ENCODE results near the gene MME.

Gene MME

DNA sequence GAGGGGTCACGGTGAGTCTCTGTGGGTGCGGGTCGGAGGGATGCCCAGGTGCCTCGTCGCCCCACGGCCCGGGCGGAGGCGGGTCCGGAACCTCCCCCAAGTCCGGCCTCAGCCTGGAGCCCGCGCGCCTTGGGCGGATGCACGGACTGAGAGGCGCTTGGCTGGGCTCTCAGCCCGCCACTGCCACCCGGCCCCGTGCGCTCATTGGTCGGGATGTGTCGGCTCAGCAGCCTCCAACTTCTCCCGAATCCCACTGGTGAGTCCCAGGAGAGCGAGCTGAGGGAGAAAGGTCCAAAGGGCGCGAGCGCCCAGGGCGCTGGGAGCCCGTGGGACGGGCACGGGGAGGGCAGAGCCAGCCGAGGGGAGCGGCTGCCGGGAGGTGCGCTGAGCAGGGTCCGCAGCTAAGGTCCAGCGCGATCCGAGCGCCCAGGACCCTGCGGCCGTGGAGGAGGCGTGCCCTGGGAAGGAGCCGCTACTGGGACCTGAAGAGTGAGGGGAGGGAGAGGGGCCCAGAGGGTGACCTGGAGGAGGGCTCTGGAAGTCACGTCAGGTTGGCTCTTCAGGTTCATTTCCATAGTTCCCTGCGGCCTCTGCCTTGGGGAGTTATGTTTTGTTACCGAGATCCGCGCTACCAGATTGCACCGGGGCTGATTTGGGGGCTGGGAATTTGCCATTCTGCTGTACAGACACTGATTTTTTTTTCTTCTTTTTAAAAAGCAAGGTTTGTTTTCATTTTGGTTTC lies at the start of gene MME:
Gene MME, plus strand, starts transcription at position 574 of the 742 bp plus-strand sequence. CDS start 3,849 bp downstream, outside the sequence.
- Mint-ChIP-seq H3K9me3 (peaks cover 4% of the 10 kb centered on the region), H3K4me1 (ENCODE audit: low read depth) (peaks cover 14% of the 10 kb centered on the region), H3K36me3 (ENCODE audit: low read depth) (no peaks in the 10 kb centered on the region), H3K27ac (no peak within 1 kb of the TSS), H3K27me3 (peaks cover 50% of the 10 kb centered on the region), H3K4me3 (peak within 1 kb of the TSS; percentile 54)

DNA sequence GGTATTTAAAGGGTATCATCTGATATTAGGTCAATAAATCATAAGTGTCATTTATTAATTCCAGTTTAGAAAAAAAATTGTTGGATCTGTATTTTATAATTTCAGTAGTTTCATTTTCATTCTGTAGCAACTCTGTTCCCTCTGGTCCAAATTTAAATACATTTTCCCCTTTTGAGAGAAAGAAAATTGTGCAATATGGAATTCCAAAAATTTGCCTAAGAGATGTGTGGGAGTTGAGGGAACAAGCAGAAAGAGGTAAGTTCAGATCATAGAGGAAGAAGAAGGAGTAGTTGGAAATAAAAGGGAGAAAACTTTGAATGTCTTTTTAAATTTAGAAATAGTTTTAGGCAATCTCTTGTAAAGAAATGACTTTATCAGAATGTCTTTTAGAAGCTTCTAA lies 48.9 kb upstream of the MME start:
- peaks cover 9% of the 10 kb centered on the region for H3K9me3 Mint-ChIP-seq
- H3K36me3 Mint-ChIP-seq (ENCODE audit: low read depth) = no peaks in the 10 kb centered on the region
- H3K27me3 Mint-ChIP-seq = no peaks in the 10 kb centered on the region
- no peaks in the 10 kb centered on the region for H3K4me1 Mint-ChIP-seq (ENCODE audit: low read depth)
- H3K4me3 Mint-ChIP-seq = no peak overlapping the region
- H3K27ac Mint-ChIP-seq = no peak overlapping the region

GRCh38 chr3:155032918-155033317 lies 47.2 kb upstream of the MME start:
- H3K9me3 Mint-ChIP-seq = peaks cover 15% of the 10 kb centered on the region

GRCh38 chr3:155034786-155035185 lies 45.3 kb upstream of the MME start:
- H3K27ac Mint-ChIP-seq = no peak overlapping the region
- peaks cover 10% of the 10 kb centered on the region for H3K9me3 Mint-ChIP-seq
- H3K36me3 Mint-ChIP-seq (ENCODE audit: low read depth) = no peaks in the 10 kb centered on the region
- no peaks in the 10 kb centered on the region for H3K27me3 Mint-ChIP-seq
- H3K4me3 Mint-ChIP-seq = no peak overlapping the region
- H3K4me1 Mint-ChIP-seq (ENCODE audit: low read depth) = no peaks in the 10 kb centered on the region

More at GRCh38 chr3:155032918-155033317, 47.2 kb upstream of the MME start:
- H3K36me3 Mint-ChIP-seq (ENCODE audit: low read depth) = no peaks in the 10 kb centered on the region
- H3K27me3 Mint-ChIP-seq = no peaks in the 10 kb centered on the region
- H3K4me3 Mint-ChIP-seq = no peak overlapping the region
- no peaks in the 10 kb centered on the region for H3K4me1 Mint-ChIP-seq (ENCODE audit: low read depth)
- H3K27ac Mint-ChIP-seq = no peak overlapping the region

DNA sequence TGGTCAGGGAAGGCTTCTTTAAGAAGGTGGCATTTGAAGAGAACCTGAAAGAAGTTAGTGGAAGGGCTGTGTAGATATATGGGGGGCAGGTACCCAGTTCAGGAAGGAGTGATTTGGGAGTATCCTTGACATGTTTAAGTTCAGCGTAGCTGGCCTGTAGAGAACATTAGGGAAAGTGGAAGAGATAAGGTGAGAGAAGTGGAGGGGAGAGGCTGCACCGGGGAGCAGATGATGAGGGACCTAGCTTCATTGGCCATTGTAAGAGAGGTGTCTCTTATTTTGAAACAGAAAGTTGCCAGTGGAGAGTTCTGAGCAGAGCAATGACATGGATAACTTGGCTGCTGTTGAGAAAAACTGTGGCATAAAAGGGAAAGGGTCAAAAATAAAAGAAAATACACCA lies 44.6 kb upstream of the MME start:
- Mint-ChIP-seq H3K27me3 (no peaks in the 10 kb centered on the region), H3K27ac (no peak overlapping the region), H3K9me3 (peaks cover 9% of the 10 kb centered on the region), H3K4me3 (no peak overlapping the region), H3K4me1 (ENCODE audit: low read depth) (no peaks in the 10 kb centered on the region), H3K36me3 (ENCODE audit: low read depth) (no peaks in the 10 kb centered on the region)

GRCh38 chr3:155037508-155038202 lies 42.5 kb upstream of the MME start:
- no peaks in the 10 kb centered on the region for H3K4me1 Mint-ChIP-seq (ENCODE audit: low read depth)
- no peaks in the 10 kb centered on the region for H3K27me3 Mint-ChIP-seq
- no peak overlapping the region for H3K4me3 Mint-ChIP-seq
- H3K27ac Mint-ChIP-seq = no peak overlapping the region
- H3K9me3 Mint-ChIP-seq = peaks cover 6% of the 10 kb centered on the region
- H3K36me3 Mint-ChIP-seq (ENCODE audit: low read depth) = no peaks in the 10 kb centered on the region

- no peaks in the 10 kb centered on the region for H3K36me3 Mint-ChIP-seq (ENCODE audit: low read depth)
- H3K27me3 Mint-ChIP-seq = no peaks in the 10 kb centered on the region
- H3K27ac Mint-ChIP-seq = no peak overlapping the region
- peaks cover 6% of the 10 kb centered on the region for H3K9me3 Mint-ChIP-seq
- H3K4me1 Mint-ChIP-seq (ENCODE audit: low read depth) = no peaks in the 10 kb centered on the region
- no peak overlapping the region for H3K4me3 Mint-ChIP-seq
Measured at GRCh38 chr3:155038203-155038554, 41.9 kb upstream of the MME start.

- no peaks in the 10 kb centered on the region for H3K36me3 Mint-ChIP-seq (ENCODE audit: low read depth)
- H3K4me1 Mint-ChIP-seq (ENCODE audit: low read depth) = no peaks in the 10 kb centered on the region
- H3K27me3 Mint-ChIP-seq = no peaks in the 10 kb centered on the region
- no peak overlapping the region for H3K27ac Mint-ChIP-seq
- H3K4me3 Mint-ChIP-seq = no peak overlapping the region
- peaks cover 9% of the 10 kb centered on the region for H3K9me3 Mint-ChIP-seq
Measured at GRCh38 chr3:155046935-155047334, 33.2 kb upstream of the MME start.

- H3K4me3 Mint-ChIP-seq = no peak overlapping the region
- no peaks in the 10 kb centered on the region for H3K36me3 Mint-ChIP-seq (ENCODE audit: low read depth)
- H3K9me3 Mint-ChIP-seq = peaks cover 11% of the 10 kb centered on the region
- H3K4me1 Mint-ChIP-seq (ENCODE audit: low read depth) = no peaks in the 10 kb centered on the region
- no peaks in the 10 kb centered on the region for H3K27me3 Mint-ChIP-seq
- H3K27ac Mint-ChIP-seq = no peak overlapping the region
Measured at GRCh38 chr3:155047672-155048071, 32.4 kb upstream of the MME start.

GRCh38 chr3:155049959-155050358 lies 30.2 kb upstream of the MME start:
- H3K9me3 Mint-ChIP-seq = peaks cover 19% of the 10 kb centered on the region
- H3K27ac Mint-ChIP-seq = no peak overlapping the region
- no peak overlapping the region for H3K4me3 Mint-ChIP-seq
- no peaks in the 10 kb centered on the region for H3K27me3 Mint-ChIP-seq
- H3K4me1 Mint-ChIP-seq (ENCODE audit: low read depth) = no peaks in the 10 kb centered on the region
- H3K36me3 Mint-ChIP-seq (ENCODE audit: low read depth) = no peaks in the 10 kb centered on the region

- Mint-ChIP-seq H3K4me3 (no peak overlapping the region), H3K27ac (no peak overlapping the region), H3K4me1 (ENCODE audit: low read depth) (no peaks in the 10 kb centered on the region), H3K36me3 (ENCODE audit: low read depth) (no peaks in the 10 kb centered on the region), H3K9me3 (peaks cover 19% of the 10 kb centered on the region), H3K27me3 (no peaks in the 10 kb centered on the region)
Measured at GRCh38 chr3:155052470-155052869, 27.6 kb upstream of the MME start.

DNA sequence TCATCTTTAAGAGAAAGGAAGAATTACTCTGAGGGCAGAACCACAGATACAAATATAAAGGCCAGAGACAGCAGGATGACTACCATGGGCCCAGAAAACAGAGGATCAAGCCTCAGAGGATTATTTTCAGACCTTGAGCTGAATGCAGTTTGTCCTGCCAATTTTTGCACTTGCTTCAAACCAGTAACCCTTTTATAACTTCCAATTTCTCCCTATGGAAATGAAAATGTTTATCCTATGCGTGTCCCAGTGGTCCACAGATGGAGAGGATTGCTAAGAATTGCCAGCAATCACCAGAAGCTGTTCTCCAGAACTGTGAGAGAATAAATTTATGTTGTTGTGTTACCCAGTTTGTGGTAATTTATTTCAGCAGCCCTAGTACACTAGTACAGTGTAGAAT lies 26.4 kb upstream of the MME start:
- Mint-ChIP-seq H3K4me3 (no peak overlapping the region), H3K27ac (no peak overlapping the region), H3K27me3 (no peaks in the 10 kb centered on the region), H3K36me3 (ENCODE audit: low read depth) (no peaks in the 10 kb centered on the region), H3K4me1 (ENCODE audit: low read depth) (no peaks in the 10 kb centered on the region), H3K9me3 (peaks cover 19% of the 10 kb centered on the region)

GRCh38 chr3:155064920-155065319 lies 15.2 kb upstream of the MME start:
- Mint-ChIP-seq H3K27me3 (no peaks in the 10 kb centered on the region), H3K4me3 (no peak overlapping the region), H3K4me1 (ENCODE audit: low read depth) (no peaks in the 10 kb centered on the region), H3K27ac (no peak overlapping the region), H3K9me3 (no peaks in the 10 kb centered on the region), H3K36me3 (ENCODE audit: low read depth) (no peaks in the 10 kb centered on the region)

DNA sequence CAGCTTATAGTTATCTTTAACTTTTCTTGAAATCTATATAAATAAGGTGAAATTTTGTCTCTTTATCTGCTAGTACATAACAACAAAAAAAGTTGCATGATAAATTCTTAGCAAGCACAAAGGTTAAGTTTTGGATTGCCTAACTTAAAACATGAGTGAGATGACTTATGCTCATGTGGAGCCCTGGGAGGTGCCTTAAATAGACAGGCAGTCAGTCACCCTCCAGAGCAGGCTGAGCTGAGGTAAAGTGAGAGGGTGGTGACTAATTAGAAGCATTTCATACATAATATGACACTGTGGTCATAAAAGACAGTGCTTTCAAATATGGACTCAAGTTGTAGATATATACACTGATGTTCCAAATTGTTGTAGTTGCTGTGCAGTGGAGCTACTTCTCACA lies 14.6 kb upstream of the MME start:
- H3K27me3 Mint-ChIP-seq = no peaks in the 10 kb centered on the region
- H3K4me1 Mint-ChIP-seq (ENCODE audit: low read depth) = no peaks in the 10 kb centered on the region
- no peak overlapping the region for H3K27ac Mint-ChIP-seq

GRCh38 chr3:155069729-155070128 lies 10.4 kb upstream of the MME start:
- Mint-ChIP-seq H3K36me3 (ENCODE audit: low read depth) (no peaks in the 10 kb centered on the region), H3K27ac (no peak overlapping the region), H3K4me3 (no peak overlapping the region), H3K4me1 (ENCODE audit: low read depth) (no peaks in the 10 kb centered on the region), H3K9me3 (peaks cover 3% of the 10 kb centered on the region), H3K27me3 (no peaks in the 10 kb centered on the region)

More for the DNA sequence above, 14.6 kb upstream of the MME start:
- H3K36me3 Mint-ChIP-seq (ENCODE audit: low read depth) = no peaks in the 10 kb centered on the region
- no peak overlapping the region for H3K4me3 Mint-ChIP-seq
- no peaks in the 10 kb centered on the region for H3K9me3 Mint-ChIP-seq

DNA sequence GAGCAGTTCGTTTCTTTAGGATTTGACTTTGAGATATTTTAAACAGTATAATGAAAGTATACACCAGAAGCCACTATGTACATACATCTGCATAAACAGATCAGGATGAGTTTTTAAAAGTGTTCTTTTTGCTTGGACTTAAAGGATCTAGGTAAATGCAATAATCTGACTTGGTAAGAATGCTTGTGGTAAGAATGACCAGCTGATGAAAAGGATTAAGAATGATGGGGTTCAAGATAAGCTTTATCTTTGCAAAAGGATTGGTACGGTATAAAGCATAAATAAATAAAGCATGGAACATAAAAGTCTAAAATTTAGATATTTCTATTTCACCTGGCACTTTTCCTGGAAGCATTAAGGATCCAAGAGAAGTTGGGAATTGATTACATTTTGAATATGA lies 9.8 kb upstream of the MME start:
- no peaks in the 10 kb centered on the region for H3K36me3 Mint-ChIP-seq (ENCODE audit: low read depth)
- H3K27ac Mint-ChIP-seq = no peak overlapping the region
- H3K9me3 Mint-ChIP-seq = peaks cover 3% of the 10 kb centered on the region
- no peak overlapping the region for H3K4me3 Mint-ChIP-seq
- no peaks in the 10 kb centered on the region for H3K27me3 Mint-ChIP-seq
- H3K4me1 Mint-ChIP-seq (ENCODE audit: low read depth) = no peaks in the 10 kb centered on the region

All from stimulated activated naive CD8-positive, alpha-beta T cell treated with anti-CD3 and anti-CD28 coated beads, Interleukin-15, Interleukin-2, amounts not matched to agents 100 ng/mL and 50 ng/mL, for 24 hours (primary cell).